Ecto neural progenitor cell (in vitro differentiated cells): ENCODE data around the gene TCP1.
"Not testable (repeated sequence)": the region's sequence is repeated elsewhere in the genome, so short reads cannot be mapped to it uniquely, and the experiment has no call there.

Experiments used
- DNase-seq: peaks from one replicate; pipeline ENCODE4 v3.0.0-alpha.2; 2018; ENCODE audit warnings: low spot score

TCP1 gene

DNA sequence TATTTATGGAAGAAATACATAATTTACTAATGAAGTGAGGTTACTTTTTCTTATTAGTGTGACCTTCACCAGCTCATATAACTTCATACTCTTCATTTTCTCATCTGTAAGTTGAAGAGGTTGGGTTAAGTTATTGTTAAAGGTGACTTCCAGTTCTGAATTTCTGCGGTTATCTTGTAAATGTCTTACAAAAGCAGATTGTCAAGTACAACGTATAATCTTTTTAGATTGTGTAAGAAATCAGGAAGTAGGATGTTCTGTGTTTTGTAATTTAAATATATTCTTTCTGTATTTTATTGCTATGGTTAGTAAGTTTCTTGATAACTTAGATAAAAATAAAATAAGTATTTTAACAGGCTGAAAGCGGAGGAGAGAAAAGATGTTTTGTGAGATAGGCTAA is 50.1 kb downstream of the TCP1 start:
- no peak for DNase-seq

- DNase-seq = no peak
Observed at GRCh38 chr6:159736908-159737307, 52.5 kb downstream of the TCP1 start.

DNA sequence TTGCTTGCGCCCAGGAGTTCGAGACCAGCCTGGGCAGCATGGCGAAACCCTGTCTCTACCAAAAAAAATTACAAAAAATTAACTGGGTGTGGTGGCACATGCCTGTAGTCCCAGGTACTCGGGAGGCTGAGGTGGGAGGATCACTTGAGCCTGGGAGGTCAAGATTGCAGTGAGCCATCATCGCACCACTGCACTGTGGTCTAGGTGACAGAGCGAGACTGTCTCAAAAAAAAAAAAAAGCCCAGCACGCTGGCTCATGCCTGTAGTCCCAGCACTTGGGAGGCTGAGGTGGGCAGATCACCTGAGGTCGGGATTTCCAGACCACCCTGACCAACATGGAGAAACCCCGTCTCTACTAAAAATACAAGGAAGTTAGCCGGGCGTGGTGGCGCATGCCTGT is 56.0 kb downstream of the TCP1 start:
- DNase-seq = not testable (repeated sequence)

DNA sequence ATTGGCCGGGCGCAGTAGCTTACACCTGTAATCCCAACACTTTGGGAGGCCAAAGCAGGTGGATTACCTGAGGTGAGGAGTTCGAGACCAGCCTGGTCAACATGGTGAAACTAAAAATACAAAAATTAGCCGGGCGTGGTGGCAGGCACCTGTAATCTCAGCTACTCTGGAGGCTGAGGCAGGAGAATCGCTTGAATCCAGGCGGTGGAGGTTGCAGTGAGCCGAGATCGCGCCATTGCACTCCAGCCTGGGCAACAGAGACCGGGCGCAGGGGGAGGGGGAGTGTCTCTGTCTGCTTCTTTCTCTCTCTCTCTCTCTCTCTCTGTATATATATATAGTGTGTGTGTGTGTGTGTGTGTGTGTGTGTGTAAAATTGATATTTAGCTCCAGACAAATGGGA is 56.9 kb downstream of the TCP1 start:
- DNase-seq = not testable (repeated sequence)

- no peak for DNase-seq
Observed at GRCh38 chr6:159730332-159730676, 59.1 kb downstream of the TCP1 start.

DNA sequence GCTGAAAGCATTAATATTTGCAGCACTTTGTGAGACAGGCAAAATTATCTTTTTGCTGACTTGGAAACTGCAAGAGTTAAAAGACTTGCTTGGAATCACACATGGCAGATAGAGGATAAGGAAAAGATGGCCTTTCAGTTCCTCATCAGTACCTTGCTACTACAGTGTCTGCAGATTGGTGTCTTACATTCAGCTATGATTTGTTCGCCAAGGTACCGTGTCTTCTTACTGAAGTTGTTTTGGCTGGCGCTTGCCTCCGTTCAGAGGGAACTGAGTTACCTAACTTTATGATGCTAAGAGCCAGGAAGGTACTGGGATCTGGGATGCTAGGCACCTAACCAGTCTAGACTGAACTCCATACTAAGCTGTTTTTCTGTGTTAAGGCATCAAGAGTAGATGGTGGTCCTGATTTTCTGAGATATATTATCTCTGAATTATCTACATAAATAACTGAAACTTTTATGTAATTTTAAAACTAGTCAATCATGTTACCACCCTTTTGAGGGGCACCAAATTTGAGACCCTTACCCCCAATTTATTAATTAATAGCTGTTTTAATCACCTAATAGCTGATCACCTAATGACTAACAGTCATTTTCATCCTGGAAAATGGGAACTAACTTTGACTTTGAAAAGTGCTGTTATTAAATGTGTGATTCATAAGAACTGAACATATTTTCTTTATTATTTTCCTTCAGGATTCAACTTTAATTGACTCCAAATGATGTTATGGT is 59.6 kb downstream of the TCP1 start:
- no peak for DNase-seq

- DNase-seq = no peak
Observed at GRCh38 chr6:159728531-159728964, 60.9 kb downstream of the TCP1 start.
